ENCODE results near the gene GLDN. TPM values are rescaled to one million over a fixed set of nuclear protein-coding genes. Genes with fewer than 3 reads are reported as not detected.

The GLDN gene
- total RNA-seq, 1 donor from 2014 or later, result 0.21 TPM

- H3K27me3 Mint-ChIP-seq (ENCODE audit: unreplicated experiment), result no peaks in the 10 kb centered on the region
- H3K36me3 Mint-ChIP-seq (ENCODE audit: low read depth, unreplicated experiment), result no peaks in the 10 kb centered on the region
- H3K4me1 Mint-ChIP-seq (ENCODE audit: unreplicated experiment), result no peaks in the 10 kb centered on the region
- H3K4me3 Mint-ChIP-seq (ENCODE audit: unreplicated experiment), result no peak overlapping the region
- no peak for DNase-seq (ENCODE audit: low spot score)
- H3K9me3 Mint-ChIP-seq (ENCODE audit: unreplicated experiment), result no peaks in the 10 kb centered on the region
- no peak overlapping the region for H3K27ac Mint-ChIP-seq (ENCODE audit: unreplicated experiment)
- TF ChIP-seq CTCF (IDR thresholded peaks at IDR 0.05; ENCODE audit: unreplicated experiment), result no peak
Measured at GRCh38 chr15:51396921-51397320, 55.5 kb downstream of the GLDN start.

- Mint-ChIP-seq H3K4me3 (ENCODE audit: unreplicated experiment) (no peak overlapping the region), H3K36me3 (ENCODE audit: low read depth, unreplicated experiment) (no peaks in the 10 kb centered on the region), H3K27ac (ENCODE audit: unreplicated experiment) (no peak overlapping the region), H3K9me3 (ENCODE audit: unreplicated experiment) (no peaks in the 10 kb centered on the region), H3K27me3 (ENCODE audit: unreplicated experiment) (no peaks in the 10 kb centered on the region), H3K4me1 (ENCODE audit: unreplicated experiment) (no peaks in the 10 kb centered on the region)
- no peak for DNase-seq (ENCODE audit: low spot score)
- TF ChIP-seq CTCF (IDR thresholded peaks at IDR 0.05; ENCODE audit: unreplicated experiment), result no peak
Measured at GRCh38 chr15:51398626-51399025, 57.2 kb downstream of the GLDN start.

GRCh38 chr15:51401051-51401780 lies 59.8 kb downstream of the GLDN start:
- no peak for DNase-seq (ENCODE audit: low spot score)
- Mint-ChIP-seq H3K36me3 (ENCODE audit: low read depth, unreplicated experiment) (no peaks in the 10 kb centered on the region), H3K27me3 (ENCODE audit: unreplicated experiment) (no peaks in the 10 kb centered on the region), H3K4me1 (ENCODE audit: unreplicated experiment) (no peaks in the 10 kb centered on the region), H3K4me3 (ENCODE audit: unreplicated experiment) (no peak overlapping the region), H3K9me3 (ENCODE audit: unreplicated experiment) (no peaks in the 10 kb centered on the region), H3K27ac (ENCODE audit: unreplicated experiment) (no peak overlapping the region)
- TF ChIP-seq CTCF (IDR thresholded peaks at IDR 0.05; ENCODE audit: unreplicated experiment), result no peak

GRCh38 chr15:51401872-51402517 lies 60.5 kb downstream of the GLDN start:
- peak; percentile 70 for DNase-seq (ENCODE audit: low spot score)
- Mint-ChIP-seq H3K4me3 (ENCODE audit: unreplicated experiment) (no peak overlapping the region), H3K27ac (ENCODE audit: unreplicated experiment) (no peak overlapping the region)

More at GRCh38 chr15:51401872-51402517, 60.5 kb downstream of the GLDN start:
- peak; percentile 76 for TF ChIP-seq CTCF (IDR thresholded peaks at IDR 0.05; ENCODE audit: unreplicated experiment)
- Mint-ChIP-seq H3K36me3 (ENCODE audit: low read depth, unreplicated experiment) (no peaks in the 10 kb centered on the region), H3K9me3 (ENCODE audit: unreplicated experiment) (no peaks in the 10 kb centered on the region), H3K4me1 (ENCODE audit: unreplicated experiment) (no peaks in the 10 kb centered on the region), H3K27me3 (ENCODE audit: unreplicated experiment) (no peaks in the 10 kb centered on the region)

All from endothelial cell (in vitro differentiated cells).